Right ventricle myocardium superior (tissue), 1 donor: ENCODE data around the gene RRBP1. TPM values are rescaled to one million over a fixed set of nuclear protein-coding genes. Genes with fewer than 3 reads are reported as not detected.

Experiments used
- ATAC-seq: fragments of 200-7000 bp; cut with Tn5 transposase; one replicate; pipeline ENCODE4 v1.9.1; 2020; ENCODE audit warnings: mild to moderate bottlenecking; ENCODE audit not compliant: poor library complexity
- DNase-seq: peaks from one replicate; pipeline ENCODE4 v3.0.0-alpha.2; 2020
- intact Hi-C: fragments of 100-400 bp; cut with DNase I; formaldehyde crosslinking; loops from one replicate; pipeline ENCODE4 v1.11.2; 2022
- total RNA-seq: library from RNA; stranded (reverse); fragmentation: NEBNext Ultra II Directional; extraction: Animal tissue kit (Norgen Biotek cat#: 25700); gene quantifications from one replicate; pipeline ENCODE4 v1.2.1, GENCODE V29; 2021
- donor health status: DM: no; HTN: yes; CAD: no; lungs with severe emphysema.

The RRBP1 gene
- total RNA-seq, 1 donor from 2014 or later, result 32.1 TPM

- intact Hi-C loops, result no loop called here
- DNase-seq, result no peak
- no peak for ATAC-seq
These were observed 61.4 kb downstream of the RRBP1 start for GRCh38 chr20:17620371-17621228.

GRCh38 chr20:17619351-17620093 lies 62.5 kb downstream of the RRBP1 start:
- no peak for ATAC-seq
- no peak for DNase-seq
- intact Hi-C loops, result loop anchor here (10.0 kb wide), 1 partner anchor 55 kb away; no protein-coding TSS in a partner anchor

DNA sequence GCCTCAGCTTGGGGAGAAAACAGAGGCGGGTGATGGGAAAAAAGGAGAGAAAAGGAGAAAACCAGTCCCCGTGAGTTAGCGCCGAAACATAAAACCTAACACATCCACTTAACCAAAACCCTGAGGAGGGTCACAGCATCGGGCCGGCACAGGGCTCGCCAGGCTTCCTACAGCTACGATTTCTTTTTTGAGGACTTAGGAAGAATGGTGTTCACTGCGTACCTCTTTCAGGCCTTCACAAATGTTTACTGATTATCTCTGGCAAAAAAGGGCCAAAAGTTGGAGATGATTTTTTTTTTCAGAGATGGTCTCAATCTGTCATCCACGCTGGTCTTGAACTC lies 63.4 kb downstream of the RRBP1 start:
- DNase-seq, result no peak
- intact Hi-C loops, result loop anchor here (10.0 kb wide), 1 partner anchor 56 kb away; no protein-coding TSS in a partner anchor
- no peak for ATAC-seq

GRCh38 chr20:17617868-17618672 lies 64.0 kb downstream of the RRBP1 start:
- DNase-seq, result peak; percentile 42
- intact Hi-C loops, result loop anchor here (2.0 to 10.0 kb wide), 2 partner anchors 57 to 81 kb away; no protein-coding TSS in a partner anchor
- no peak for ATAC-seq

DNA sequence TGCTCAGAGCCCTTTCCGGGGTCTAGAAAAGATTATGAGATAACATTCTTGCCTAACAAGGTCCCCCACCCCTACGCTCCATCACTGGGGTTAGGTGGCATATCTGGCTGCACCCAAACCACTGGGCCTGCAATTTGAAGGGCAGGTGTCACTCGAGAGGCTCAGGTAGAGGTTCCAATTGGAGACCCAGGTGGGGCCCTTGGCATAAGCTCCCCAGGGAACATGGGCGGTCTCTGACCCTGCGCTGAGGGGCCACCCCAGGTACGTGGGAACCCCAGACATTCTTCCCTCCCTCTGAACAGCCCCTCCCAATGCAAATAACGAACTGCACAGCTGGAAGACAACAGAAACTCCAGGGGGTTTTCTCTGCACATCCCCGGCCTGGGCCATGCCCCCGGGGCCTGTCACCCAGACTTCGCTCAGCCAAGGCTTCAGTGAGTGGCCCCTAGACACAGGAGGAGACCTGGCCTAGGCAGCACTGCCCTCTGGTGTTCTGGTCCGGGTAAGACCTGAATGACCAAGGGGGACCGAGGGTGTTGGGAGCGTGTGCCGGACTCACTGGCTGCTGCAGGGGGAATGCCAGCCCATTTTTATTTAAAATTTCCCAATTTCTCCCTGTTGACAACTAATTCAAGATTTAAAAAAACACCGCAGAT lies 64.7 kb downstream of the RRBP1 start:
- ATAC-seq, result peak; percentile 62
- DNase-seq, result peak; percentile 75
- intact Hi-C loops, result loop anchor here (2.0 to 10.0 kb wide), 2 partner anchors 57 to 81 kb away; no protein-coding TSS in a partner anchor

- no peak for ATAC-seq
- DNase-seq, result no peak
- intact Hi-C loops, result loop anchor here (2.0 to 10.0 kb wide), 2 partner anchors 58 to 80 kb away; no protein-coding TSS in a partner anchor
These were observed 65.4 kb downstream of the RRBP1 start for GRCh38 chr20:17616480-17617211.

DNA sequence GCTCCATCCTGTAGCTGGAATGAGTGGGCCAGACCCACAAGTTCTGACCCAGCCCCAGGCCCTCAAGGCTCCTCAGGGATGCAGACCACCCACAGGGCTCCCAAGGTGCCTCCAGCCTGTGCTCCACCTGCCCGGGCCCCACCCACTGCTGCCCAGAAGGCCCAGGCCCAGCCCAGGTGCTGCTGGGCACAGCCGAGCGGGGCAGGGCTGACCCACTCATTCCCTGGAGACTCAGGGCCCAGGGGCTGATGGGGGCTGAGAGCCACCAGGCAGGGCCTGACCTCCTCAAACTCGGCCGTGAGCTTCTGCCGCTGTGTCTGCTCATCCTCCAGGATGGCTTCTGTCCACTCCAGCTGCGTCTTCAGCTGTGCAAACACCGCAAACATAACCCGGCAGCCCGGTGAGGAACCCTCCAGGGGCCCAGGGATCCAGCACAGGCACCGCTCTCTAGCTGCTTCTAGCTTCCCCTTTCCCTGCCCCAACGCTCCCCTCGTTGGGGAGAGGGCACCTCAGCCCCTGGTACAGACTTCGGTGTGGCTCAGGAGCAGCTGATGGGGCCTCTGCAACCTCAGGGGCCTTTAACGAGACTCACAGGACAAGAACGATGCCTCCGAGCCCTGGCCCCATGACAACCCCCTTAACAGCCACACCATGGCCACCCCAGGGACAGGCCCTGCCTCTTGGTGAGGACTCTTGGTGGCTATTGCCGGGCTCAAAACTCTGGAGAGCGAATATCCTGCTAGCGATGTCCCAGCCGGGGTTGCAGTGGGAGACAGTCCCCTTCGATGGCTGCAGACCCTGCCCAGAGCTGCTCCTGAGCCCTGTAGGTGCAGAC lies 66.2 kb downstream of the RRBP1 start:
- ATAC-seq (no peak), DNase-seq (no peak)
- intact Hi-C loops, result loop anchor here (2.0 to 10.0 kb wide), 2 partner anchors 59 to 79 kb away; no protein-coding TSS in a partner anchor

DNA sequence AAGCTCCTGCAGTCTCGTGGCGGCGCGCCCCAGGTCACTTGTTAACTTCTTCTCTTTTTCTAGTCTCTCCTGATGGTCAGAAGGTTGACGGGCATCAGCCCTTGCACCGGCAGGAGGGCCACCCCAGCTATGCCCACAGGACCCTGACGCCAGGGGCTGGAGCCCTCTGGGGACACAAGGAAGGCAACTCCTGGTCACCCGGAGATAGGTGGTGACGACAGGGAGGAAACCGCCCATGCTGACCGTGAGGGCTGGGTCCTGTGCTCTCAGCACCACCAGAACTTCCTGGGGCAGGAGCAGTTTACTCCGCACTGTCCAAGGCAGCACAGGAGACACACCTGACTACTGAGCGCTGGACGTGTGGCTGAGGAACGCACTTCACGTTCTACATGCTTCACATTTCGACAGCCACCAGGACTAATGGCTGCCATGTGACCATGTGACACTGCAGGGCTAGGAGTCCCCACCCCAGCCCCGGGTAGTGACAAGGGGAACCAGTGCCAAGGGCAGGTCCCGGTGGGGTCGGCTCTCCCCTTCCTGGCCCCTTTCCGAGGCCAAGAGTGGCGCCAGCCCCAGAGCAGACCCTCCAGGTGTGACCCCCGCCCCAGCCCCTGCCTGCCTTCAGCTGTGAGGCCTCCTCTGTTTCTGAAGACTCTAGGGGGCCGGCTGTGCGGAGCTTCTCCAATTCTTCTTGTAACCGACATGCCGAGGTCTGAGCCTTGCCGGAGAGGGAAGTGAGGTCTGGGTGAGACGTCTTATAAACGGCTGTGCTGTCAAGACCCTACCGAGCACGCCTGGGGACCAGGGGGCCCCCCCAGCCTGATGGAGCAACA lies 67.0 kb downstream of the RRBP1 start:
- DNase-seq (no peak), ATAC-seq (peak; percentile 1)
- intact Hi-C loops, result loop anchor here (10.0 kb wide), 1 partner anchor 60 kb away; no protein-coding TSS in a partner anchor

- intact Hi-C loops, result loop anchor here (10.0 kb wide), 1 partner anchor 61 kb away; no protein-coding TSS in a partner anchor
- peak; percentile 69 for ATAC-seq
These were observed 67.7 kb downstream of the RRBP1 start for GRCh38 chr20:17614176-17614811.

GRCh38 chr20:17613328-17614175 lies 68.5 kb downstream of the RRBP1 start:
- no peak for DNase-seq
- intact Hi-C loops, result loop anchor here (10.0 kb wide), 1 partner anchor 61 kb away; no protein-coding TSS in a partner anchor
- ATAC-seq, result no peak

More at GRCh38 chr20:17614176-17614811, 67.7 kb downstream of the RRBP1 start:
- DNase-seq, result peak; percentile 89

GRCh38 chr20:17612992-17613327 lies 69.1 kb downstream of the RRBP1 start:
- intact Hi-C loops, result loop anchor here (10.0 kb wide), 1 partner anchor 62 kb away; no protein-coding TSS in a partner anchor
- no peak for ATAC-seq
- no peak for DNase-seq

DNA sequence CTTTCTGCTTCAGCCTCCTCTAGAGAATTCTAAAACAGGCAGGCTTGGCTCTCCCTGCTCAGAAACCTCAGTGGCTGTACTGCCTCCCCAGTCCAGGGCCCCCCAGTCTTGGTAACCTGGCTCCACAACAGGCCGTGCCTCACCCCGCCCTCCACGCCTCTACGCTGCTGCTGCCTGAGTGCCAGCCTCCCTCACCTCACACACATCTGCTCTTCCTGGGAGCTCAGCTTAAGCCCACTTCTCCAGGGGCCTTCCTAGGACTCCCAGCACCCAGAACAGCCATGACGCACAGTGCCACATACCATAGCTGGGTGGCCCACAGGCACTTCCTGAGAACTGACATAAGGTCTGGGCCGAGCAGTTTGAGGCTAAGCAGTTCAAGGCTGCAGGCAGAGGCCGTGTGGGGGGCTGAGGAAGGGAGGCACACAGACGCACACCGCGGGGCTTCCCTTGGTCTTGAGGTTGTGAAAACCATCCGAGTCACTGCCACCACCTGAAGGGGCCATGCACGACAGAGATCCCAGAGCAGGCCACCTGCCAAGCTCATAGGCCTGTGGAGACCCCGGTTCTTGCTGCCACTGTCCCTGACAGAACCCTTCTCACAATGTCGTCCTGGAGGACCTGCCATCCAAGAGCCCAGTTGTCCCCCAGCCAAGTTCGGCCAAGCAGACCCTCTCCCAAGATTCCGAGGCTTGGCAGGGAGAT lies 69.6 kb downstream of the RRBP1 start:
- intact Hi-C loops, result loop anchor here (10.0 kb wide), 1 partner anchor 62 kb away; no protein-coding TSS in a partner anchor
- peak; percentile 1 for ATAC-seq
- no peak for DNase-seq

DNA sequence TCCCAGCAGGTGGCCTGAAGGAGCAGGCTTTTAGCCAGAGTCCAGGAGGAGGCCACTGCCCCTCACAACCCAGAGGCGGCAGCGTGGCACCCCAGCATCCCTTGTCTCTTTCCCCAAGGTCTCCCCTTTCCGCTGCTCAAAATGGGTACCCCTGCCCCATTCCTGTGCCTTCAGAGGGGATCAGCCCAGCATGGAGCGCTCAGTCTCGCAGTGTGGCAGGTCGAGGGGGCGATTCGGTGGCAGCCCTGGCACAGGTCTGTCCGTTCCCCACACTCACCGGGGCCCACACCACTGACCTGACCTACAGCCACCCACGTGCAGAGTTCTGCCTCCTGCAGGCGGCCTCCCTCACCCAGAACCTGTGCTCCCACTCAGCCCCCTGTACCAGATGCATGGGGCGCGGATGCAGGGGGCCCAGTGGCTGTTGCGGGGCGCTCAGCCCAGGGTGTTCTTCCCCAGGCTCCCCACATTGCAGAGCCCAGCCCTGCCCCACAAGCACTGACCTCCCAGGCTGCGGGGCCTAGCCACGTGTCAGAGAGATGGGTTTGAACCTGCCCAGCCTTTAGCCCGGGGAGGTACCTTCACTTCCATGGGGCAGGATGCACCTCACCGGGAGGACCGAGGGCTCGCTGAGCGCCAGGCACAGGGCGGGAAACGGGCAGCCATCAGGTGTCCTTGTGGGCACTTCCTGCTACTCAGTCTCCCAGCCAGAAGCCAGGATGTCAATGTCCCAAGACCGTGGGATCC lies 70.3 kb downstream of the RRBP1 start:
- intact Hi-C loops, result loop anchor here (10.0 kb wide), 1 partner anchor 63 kb away; no protein-coding TSS in a partner anchor
- ATAC-seq (peak; percentile 5), DNase-seq (no peak)
